H1 (cell line): ENCODE results near the gene OLAH. TPM values are rescaled to one million over a fixed set of nuclear protein-coding genes. Genes with fewer than 3 reads are reported as not detected.

Experiments
- RAD21 ChIP-seq, 2 experiments: IDR thresholded peaks in 1 of 2; conservative IDR thresholded peaks in 1 of 2; 2 replicates each; pipeline ENCODE4 v1.6.1; 2011; ENCODE audit warnings: low read depth in 2 of 2, low read length in 2 of 2, improper control_type of control experiment in 1 of 2, inconsistent platforms in 1 of 2, mild to moderate bottlenecking in 1 of 2, moderate library complexity in 1 of 2
- SP4 ChIP-seq: IDR thresholded peaks from 2 replicates; pipeline ENCODE4 v1.6.1; 2012; ENCODE audit warnings: low read length, inconsistent platforms
- SUZ12 ChIP-seq: fragments of 200-600 bp; sonication (generic); IDR thresholded peaks from 2 replicates; pipeline ENCODE4 v1.6.1; 2012; ENCODE audit warnings: mild to moderate bottlenecking, inconsistent platforms, low read length, moderate library complexity, mixed read lengths
- polyA plus RNA-seq, 7 experiments: library from polyadenylated mRNA; depleted of rRNA in 3 of 7; stranded (reverse) in 5 of 7; unstranded in 2 of 7; fragments of >200 nt in 5 of 7; fragments of 200-250 nt in 2 of 7; gene quantifications; 1 replicate in 5 of 7; 2 replicates in 1 of 7; 4 replicates in 1 of 7; pipeline versions ENCODE4 v1.2.1 to v1.2.3, GENCODE V29; 2011 to 2013; ENCODE audit warnings: missing spikeins in 2 of 7, mixed read lengths in 2 of 7
- total RNA-seq: library from RNA; stranded (reverse); fragmentation: NEBNext Ultra II Directional; extraction: Animal tissue kit (Norgen Biotek cat#: 25700); gene quantifications from 2 replicates; pipeline ENCODE4 v1.2.1, GENCODE V29; 2021
- TF ChIP-seq, protein P1 (sequence below): IDR thresholded peaks from 2 replicates; pipeline ENCODE4 v1.6.1; 2011; ENCODE audit warnings: low read length, improper control_type of control experiment

Gene OLAH
- total and polyA plus RNA-seq, 2 of the 8 experiments (the other 6 are each of a cell fraction or from before 2014, with no cell fraction given): not detected

DNA sequence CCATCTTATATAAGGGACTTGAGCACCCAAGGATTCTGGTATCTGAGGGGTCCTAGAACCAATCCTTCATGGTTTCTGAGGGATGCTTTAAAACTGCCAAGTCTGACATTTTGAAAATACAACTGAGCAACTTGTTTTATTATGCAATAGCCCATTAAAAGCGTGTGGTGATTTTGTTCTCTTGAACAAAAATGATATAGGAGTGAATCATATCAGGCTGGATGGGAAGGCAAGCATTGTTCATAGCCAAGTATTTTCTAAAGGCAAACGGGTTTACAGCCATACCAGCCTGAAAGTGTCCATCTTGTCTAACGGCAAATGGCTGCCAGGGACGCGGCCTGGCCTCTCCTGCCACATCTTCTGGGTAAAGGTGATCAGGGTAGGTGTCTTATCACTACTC, 76.8 kb downstream of the OLAH start (continued):
- TF ChIP-seq RAD21 (IDR thresholded peaks at IDR 0.05 in 1 of 2, conservative IDR thresholded peaks at IDR 0.05 in 1 of 2; ENCODE audit: low read depth in 2 of 2, low read length in 2 of 2) (no peak), SUZ12 (no peak), SP4 (no peak)
- TF ChIP-seq, protein P1, sequence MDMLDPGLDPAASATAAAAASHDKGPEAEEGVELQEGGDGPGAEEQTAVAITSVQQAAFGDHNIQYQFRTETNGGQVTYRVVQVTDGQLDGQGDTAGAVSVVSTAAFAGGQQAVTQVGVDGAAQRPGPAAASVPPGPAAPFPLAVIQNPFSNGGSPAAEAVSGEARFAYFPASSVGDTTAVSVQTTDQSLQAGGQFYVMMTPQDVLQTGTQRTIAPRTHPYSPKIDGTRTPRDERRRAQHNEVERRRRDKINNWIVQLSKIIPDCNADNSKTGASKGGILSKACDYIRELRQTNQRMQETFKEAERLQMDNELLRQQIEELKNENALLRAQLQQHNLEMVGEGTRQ: no peak
- TF ChIP-seq, all 59 proteins: peak for 0
